Gastroesophageal sphincter (tissue), 4 donors: ENCODE measurements around the gene EFNA2. TPM values are rescaled to one million over a fixed set of nuclear protein-coding genes. Genes with fewer than 3 reads are reported as not detected.
"Not testable (repeated sequence)": the region's sequence is repeated elsewhere in the genome, so short reads cannot be mapped to it uniquely, and the experiment has no call there.

ENCODE experiments used
- ATAC-seq: fragments of 150-250 bp; one replicate; pipeline ENCODE4 v1.9.1; 2016; ENCODE audit warnings: mild to moderate bottlenecking, moderate library complexity
- H3K27ac ChIP-seq, 4 donors: fragments of 200-600 bp; sonication (generic) in 3 of 4; 1 replicate in 3 of 4; 2 replicates in 1 of 4; pipeline ENCODE4 v1.5.1; 2016 to 2019
- H3K27me3 ChIP-seq: fragments of 200-600 bp; sonication (generic); one replicate; pipeline ENCODE4 v1.5.1; 2019
- H3K36me3 ChIP-seq, 2 donors: fragments of 200-600 bp; sonication (generic); one replicate each; pipeline ENCODE4 v1.5.1; 2019; ENCODE audit warnings: control low read depth in 1 of 2
- H3K4me1 ChIP-seq, 3 donors: fragments of 200-600 bp; sonication (generic); 1 replicate in 2 of 3; 2 replicates in 1 of 3; pipeline ENCODE4 v1.5.1; 2016 to 2019; ENCODE audit warnings: control low read depth in 2 of 3
- H3K4me3 ChIP-seq, 2 donors: fragments of 200-600 bp; sonication (generic); one replicate each; pipeline ENCODE4 v1.5.1; 2019; ENCODE audit warnings: mild to moderate bottlenecking in 1 of 2, moderate library complexity in 1 of 2
- H3K9me3 ChIP-seq, 3 donors: fragments of 200-600 bp; sonication (generic); one replicate each; pipeline ENCODE4 v1.5.1; 2017 to 2019; ENCODE audit warnings: control low read depth in 2 of 3
- CTCF ChIP-seq, 4 experiments: fragments of 200-600 bp in 2 of 4; fragments of 450-650 bp in 2 of 4; sonication (generic) in 1 of 4; IDR thresholded peaks; one replicate each; pipeline ENCODE4 v1.5.1; 2017 to 2019; ENCODE audit warnings: antibody characterized with exemption in 4 of 4, mild to moderate bottlenecking in 2 of 4, moderate library complexity in 2 of 4
- EP300 ChIP-seq: sonication (generic); formaldehyde crosslinking; IDR thresholded peaks from one replicate; pipeline ENCODE4 v1.6.1; 2017; ENCODE audit warnings: antibody characterized with exemption, mild to moderate bottlenecking
- POLR2A ChIP-seq, 2 donors: fragments of 450-650 bp; IDR thresholded peaks; one replicate each; pipeline ENCODE4 v1.6.1; 2017; ENCODE audit warnings: antibody characterized with exemption in 2 of 2, mild to moderate bottlenecking in 2 of 2, moderate library complexity in 1 of 2
- POLR2AphosphoS5 ChIP-seq: sonication (generic); formaldehyde crosslinking; IDR thresholded peaks from one replicate; pipeline ENCODE4 v1.6.1; 2017; ENCODE audit warnings: antibody characterized with exemption
- WGBS, 2 donors: methylation state at CpG; one replicate each; pipeline ENCODE4 v1.1.5; 2018; ENCODE audit warnings: low coverage in 1 of 2; 5-methylcytosine and 5-hydroxymethylcytosine counted together
- total RNA-seq, 4 donors: library from RNA; depleted of rRNA; stranded (reverse); fragments of >200 nt; gene quantifications; one replicate each; pipeline ENCODE4 v1.1.0, GENCODE V29; 2016

The EFNA2 gene
- total RNA-seq, 4 donors from 2014 or later, result not detected

GRCh38 chr19:1241417-1242095, 44.1 kb upstream of the EFNA2 start, which contains the start of gene ATP5F1D:
Gene ATP5F1D (plus strand): TSS chr19:1241751. CDS start chr19:1241851, 100 bp downstream.
- Histone ChIP-seq H3K27me3 (peaks cover 8% of the 10 kb centered on the region), H3K4me1 (peaks cover 8 to 91% (median 64%) of the 10 kb centered on the region in 3 donors), H3K9me3 (no peaks in the 10 kb centered on the region), H3K36me3 (no peaks in the 10 kb centered on the region), H3K27ac (peak within 1 kb of the TSS; percentile 80 to 100 (median 97)), H3K4me3 (peak within 1 kb of the TSS; percentile 79 to 97)
- TF ChIP-seq CTCF (IDR thresholded peaks at IDR 0.05) (peak in 1 of 4 experiments; percentile 10), POLR2AphosphoS5 (peak; percentile 68), EP300 (no peak), POLR2A (IDR thresholded peaks at IDR 0.05) (peak; percentile 64 to 75)
- ATAC-seq, result peak; percentile 74
- WGBS, 2 donors, result 0% methylated on average over 1 to 7 of the region's 79 CpGs

GRCh38 chr19:1243768-1244692, 41.6 kb upstream of the EFNA2 start:
- peak overlapping the region; percentile 79 to 100 (median 98) for H3K27ac ChIP-seq
- peaks cover 8 to 87% (median 65%) of the 10 kb centered on the region in 3 donors for H3K4me1 ChIP-seq
- H3K4me3 ChIP-seq, result peak overlapping the region in 1 of 2 donors; percentile 35
- peak; percentile 28 for ATAC-seq
- TF ChIP-seq POLR2AphosphoS5, result peak; percentile 70
- peak in 3 of 4 experiments; percentile 98 to 99 (median 99) for TF ChIP-seq CTCF (IDR thresholded peaks at IDR 0.05)
- TF ChIP-seq EP300, result no peak
- no peak for TF ChIP-seq POLR2A (IDR thresholded peaks at IDR 0.05)
- H3K36me3 ChIP-seq, result no peaks in the 10 kb centered on the region
- no CpG with 5 or more reads among the region's 33 CpGs for WGBS, 2 donors
- no peaks in the 10 kb centered on the region for H3K9me3 ChIP-seq
- H3K27me3 ChIP-seq, result no peaks in the 10 kb centered on the region

- TF ChIP-seq POLR2A (IDR thresholded peaks at IDR 0.05), result no peak
- peak; percentile 75 for TF ChIP-seq POLR2AphosphoS5
- TF ChIP-seq CTCF (IDR thresholded peaks at IDR 0.05), result no peak
- no peak for TF ChIP-seq EP300
- no peaks in the 10 kb centered on the region for H3K9me3 ChIP-seq
Observed at GRCh38 chr19:1244693-1245451, 40.8 kb upstream of the EFNA2 start.

DNA sequence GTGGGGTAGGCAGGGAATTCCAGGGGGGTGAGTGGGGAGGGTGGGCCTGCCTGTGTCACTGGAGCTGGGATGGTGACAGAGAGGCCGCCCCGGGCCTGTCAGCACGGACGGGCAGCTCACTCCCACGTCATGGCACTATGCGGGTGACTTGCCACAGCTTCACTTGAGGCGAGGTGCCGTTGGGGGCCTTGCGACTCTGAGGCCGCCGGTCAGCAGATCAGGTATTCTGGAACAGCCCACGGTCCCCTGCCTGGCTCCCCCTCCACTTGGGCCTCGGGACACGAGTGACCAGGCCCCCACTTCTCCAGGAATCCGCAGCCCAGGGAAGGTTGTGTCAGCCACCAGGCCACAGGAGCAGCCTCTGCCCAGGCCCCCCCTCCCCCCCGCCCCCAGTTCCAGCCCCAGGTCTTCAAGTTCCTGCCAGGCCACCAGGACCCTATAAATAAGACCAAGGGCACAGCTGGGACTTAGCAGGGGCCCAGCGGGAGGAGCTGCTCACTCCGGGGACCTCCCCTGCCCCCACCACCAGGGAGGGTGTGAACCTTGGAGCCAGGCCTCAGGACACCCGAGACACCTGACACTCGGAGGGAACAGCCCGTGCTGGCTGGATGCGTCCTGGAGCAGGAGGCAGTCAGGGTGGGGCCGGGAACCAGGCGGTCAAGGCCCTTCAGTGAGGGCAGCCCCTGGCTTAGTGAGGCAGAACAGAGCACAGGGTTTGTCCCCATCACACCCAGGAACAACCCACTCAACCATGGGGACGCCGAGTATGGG, 40.0 kb upstream of the EFNA2 start:
- Histone ChIP-seq H3K4me3 (peak overlapping the region in 1 of 2 donors; percentile 35), H3K9me3 (no peaks in the 10 kb centered on the region), H3K4me1 (peaks cover 7 to 75% (median 62%) of the 10 kb centered on the region in 3 donors), H3K27me3 (no peaks in the 10 kb centered on the region), H3K27ac (peak overlapping the region; percentile 79 to 100 (median 98)), H3K36me3 (no peaks in the 10 kb centered on the region)
- ATAC-seq, result peak; percentile 2
- TF ChIP-seq EP300 (peak; percentile 60), CTCF (IDR thresholded peaks at IDR 0.05) (no peak), POLR2AphosphoS5 (peak; percentile 71), POLR2A (IDR thresholded peaks at IDR 0.05) (peak in 1 of 2 donors; percentile 28)
- no CpG with 5 or more reads among the region's 26 CpGs for WGBS, 2 donors

More at GRCh38 chr19:1244693-1245451, 40.8 kb upstream of the EFNA2 start:
- no peaks in the 10 kb centered on the region for H3K27me3 ChIP-seq
- no peaks in the 10 kb centered on the region for H3K36me3 ChIP-seq
- H3K4me3 ChIP-seq, result peak overlapping the region; percentile 2 to 35
- peaks cover 8 to 83% (median 65%) of the 10 kb centered on the region in 3 donors for H3K4me1 ChIP-seq
- no CpG with 5 or more reads among the region's 31 CpGs for WGBS, 2 donors
- H3K27ac ChIP-seq, result peak overlapping the region; percentile 79 to 100 (median 98)
- no peak for ATAC-seq

- not testable (repeated sequence) for H3K4me3 ChIP-seq, H3K36me3 ChIP-seq, H3K27me3 ChIP-seq, ATAC-seq, H3K9me3 ChIP-seq
- 66 to 79% methylated on average over 9 to 15 of the region's 27 CpGs for WGBS, 2 donors
- peak overlapping the region; percentile 79 to 100 (median 98) for H3K27ac ChIP-seq
- H3K4me1 ChIP-seq, result peaks cover 3 to 74% (median 56%) of the 10 kb centered on the region in 3 donors
Observed at GRCh38 chr19:1246265-1247087, 39.2 kb upstream of the EFNA2 start.
